WERI-Rb-1 (cell line): ENCODE results near the gene ART3.

ENCODE experiments used
- DNase-seq: peaks from one replicate; pipeline ENCODE4 v3.0.0-alpha.2; 2020
- H3K27ac ChIP-seq: fragments of 250-450 bp; sonication (Bioruptor Pico); 2 replicates; pipeline ENCODE4 v1.5.1; 2020; ENCODE audit warnings: mild to moderate bottlenecking, moderate library complexity
- H3K27me3 ChIP-seq: fragments of 250-450 bp; sonication (Bioruptor Pico); 2 replicates; pipeline ENCODE4 v1.5.1; 2021; ENCODE audit warnings: mild to moderate bottlenecking, low read depth, moderate library complexity; ENCODE audit not compliant: insufficient read depth, severe bottlenecking
- H3K36me3 ChIP-seq: fragments of 250-450 bp; sonication (Bioruptor Pico); 2 replicates; pipeline ENCODE4 v1.5.1; 2020; ENCODE audit warnings: mild to moderate bottlenecking, moderate library complexity
- H3K4me3 ChIP-seq: 2 replicates; pipeline ENCODE4 v1.5.1; 2011; ENCODE audit warnings: low read depth, mild to moderate bottlenecking, control low read depth, low read length
- H3K9me3 ChIP-seq: fragments of 250-450 bp; sonication (Bioruptor Pico); 2 replicates; pipeline ENCODE4 v1.5.1; 2021; ENCODE audit warnings: mild to moderate bottlenecking, moderate library complexity; ENCODE audit not compliant: severe bottlenecking
- TF ChIP-seq, protein P1 (sequence below): IDR thresholded peaks from 2 replicates; pipeline ENCODE4 v1.5.1; 2011; ENCODE audit warnings: low read depth, mild to moderate bottlenecking, control low read depth, inconsistent platforms, low read length

Gene ART3, protein sequence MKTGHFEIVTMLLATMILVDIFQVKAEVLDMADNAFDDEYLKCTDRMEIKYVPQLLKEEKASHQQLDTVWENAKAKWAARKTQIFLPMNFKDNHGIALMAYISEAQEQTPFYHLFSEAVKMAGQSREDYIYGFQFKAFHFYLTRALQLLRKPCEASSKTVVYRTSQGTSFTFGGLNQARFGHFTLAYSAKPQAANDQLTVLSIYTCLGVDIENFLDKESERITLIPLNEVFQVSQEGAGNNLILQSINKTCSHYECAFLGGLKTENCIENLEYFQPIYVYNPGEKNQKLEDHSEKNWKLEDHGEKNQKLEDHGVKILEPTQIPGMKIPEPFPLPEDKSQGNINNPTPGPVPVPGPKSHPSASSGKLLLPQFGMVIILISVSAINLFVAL

GRCh38 chr4:76074468-76074867 lies at the start of gene ART3:
TSS of gene ART3 (plus strand) at chr4:76074709. CDS start at chr4:76075890, 1,181 bp downstream.
- H3K27ac ChIP-seq: no peak within 1 kb of the TSS
- H3K27me3 ChIP-seq: no peaks in the 10 kb centered on the region
- DNase-seq: no peak
- H3K36me3 ChIP-seq: no peaks in the 10 kb centered on the region
- H3K9me3 ChIP-seq: no peaks in the 10 kb centered on the region
- TF ChIP-seq, protein P1, sequence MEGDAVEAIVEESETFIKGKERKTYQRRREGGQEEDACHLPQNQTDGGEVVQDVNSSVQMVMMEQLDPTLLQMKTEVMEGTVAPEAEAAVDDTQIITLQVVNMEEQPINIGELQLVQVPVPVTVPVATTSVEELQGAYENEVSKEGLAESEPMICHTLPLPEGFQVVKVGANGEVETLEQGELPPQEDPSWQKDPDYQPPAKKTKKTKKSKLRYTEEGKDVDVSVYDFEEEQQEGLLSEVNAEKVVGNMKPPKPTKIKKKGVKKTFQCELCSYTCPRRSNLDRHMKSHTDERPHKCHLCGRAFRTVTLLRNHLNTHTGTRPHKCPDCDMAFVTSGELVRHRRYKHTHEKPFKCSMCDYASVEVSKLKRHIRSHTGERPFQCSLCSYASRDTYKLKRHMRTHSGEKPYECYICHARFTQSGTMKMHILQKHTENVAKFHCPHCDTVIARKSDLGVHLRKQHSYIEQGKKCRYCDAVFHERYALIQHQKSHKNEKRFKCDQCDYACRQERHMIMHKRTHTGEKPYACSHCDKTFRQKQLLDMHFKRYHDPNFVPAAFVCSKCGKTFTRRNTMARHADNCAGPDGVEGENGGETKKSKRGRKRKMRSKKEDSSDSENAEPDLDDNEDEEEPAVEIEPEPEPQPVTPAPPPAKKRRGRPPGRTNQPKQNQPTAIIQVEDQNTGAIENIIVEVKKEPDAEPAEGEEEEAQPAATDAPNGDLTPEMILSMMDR: no peak
- H3K4me3 ChIP-seq: no peak within 1 kb of the TSS

DNA sequence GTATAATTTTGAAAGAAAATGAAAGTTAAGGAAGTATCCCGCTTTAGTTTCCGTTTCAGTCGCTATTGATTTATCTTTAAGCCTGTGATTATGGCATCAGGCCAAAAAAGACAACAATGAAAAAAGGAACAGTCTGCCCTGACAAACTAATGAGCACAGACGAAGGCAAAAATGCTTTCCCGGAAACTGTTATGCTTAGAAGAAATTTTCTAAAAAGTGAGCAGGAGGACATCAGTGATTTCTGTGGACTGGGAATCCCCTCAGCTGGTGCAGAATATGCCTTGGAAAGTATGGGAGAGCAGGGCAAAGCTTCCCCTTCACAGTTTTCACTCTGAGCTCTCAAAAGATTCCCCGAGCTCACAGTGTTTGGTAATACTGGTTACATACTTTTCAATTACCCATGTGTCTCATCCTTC lies 46.2 kb upstream of the ART3 start:
- H3K27me3 ChIP-seq: peaks cover 3% of the 10 kb centered on the region
- no peak overlapping the region for H3K27ac ChIP-seq
- H3K36me3 ChIP-seq: no peaks in the 10 kb centered on the region
- no peak for DNase-seq
- H3K4me3 ChIP-seq: no peak overlapping the region
- no peaks in the 10 kb centered on the region for H3K9me3 ChIP-seq
- TF ChIP-seq, protein P1: no peak

DNA sequence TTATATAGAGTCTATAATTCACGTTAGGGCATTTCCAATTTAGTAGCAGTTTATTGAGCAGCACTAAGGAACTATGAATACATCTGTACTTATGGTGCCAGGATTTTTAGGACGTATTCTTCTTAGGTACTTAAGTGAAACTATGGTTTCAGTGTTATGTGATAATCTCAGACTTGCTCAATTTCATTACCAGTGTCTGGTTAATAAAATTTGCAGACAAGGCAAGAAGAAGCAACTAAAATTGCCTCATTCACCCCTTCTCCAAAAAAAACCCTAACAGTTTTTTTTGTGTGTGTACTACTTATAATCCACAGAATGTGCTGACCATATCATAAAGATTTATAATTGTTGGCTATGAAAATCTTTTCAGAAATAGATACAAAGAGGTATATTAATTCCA lies 45.2 kb upstream of the ART3 start:
- Histone ChIP-seq H3K9me3 (no peaks in the 10 kb centered on the region), H3K4me3 (no peak overlapping the region), H3K36me3 (no peaks in the 10 kb centered on the region), H3K27me3 (peaks cover 3% of the 10 kb centered on the region), H3K27ac (no peak overlapping the region)
- TF ChIP-seq, protein P1: no peak
- no peak for DNase-seq

DNA sequence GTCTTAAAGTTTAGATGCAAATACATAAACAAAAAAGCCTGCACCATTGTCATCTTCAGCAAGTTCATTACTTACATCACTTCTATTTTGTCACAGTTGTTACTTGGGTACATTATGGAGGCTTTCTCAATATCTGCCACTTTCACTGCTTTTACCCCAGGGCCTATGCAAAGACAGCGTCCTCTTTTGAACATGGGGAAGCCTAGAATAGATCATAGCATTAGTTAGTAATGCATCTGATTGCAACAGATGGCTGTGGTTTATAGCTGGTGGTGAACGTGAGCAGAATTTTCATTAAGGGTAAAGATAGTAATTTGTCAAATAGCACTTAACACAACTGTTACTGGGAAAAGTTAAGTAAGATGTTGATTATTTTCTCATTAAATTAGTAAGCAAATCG lies 39.4 kb upstream of the ART3 start:
- Histone ChIP-seq H3K36me3 (no peaks in the 10 kb centered on the region), H3K27me3 (no peaks in the 10 kb centered on the region), H3K9me3 (no peaks in the 10 kb centered on the region), H3K4me3 (no peak overlapping the region), H3K27ac (no peak overlapping the region)
- TF ChIP-seq, protein P1: no peak
- DNase-seq: peak; percentile 37

GRCh38 chr4:76035799-76036380 lies 38.6 kb upstream of the ART3 start, which contains the start of gene CXCL11:
TSS of gene CXCL11 (minus strand) at chr4:76036070. CDS start at chr4:76035987, 83 bp downstream.
- Histone ChIP-seq H3K36me3 (no peaks in the 10 kb centered on the region), H3K27me3 (no peaks in the 10 kb centered on the region), H3K4me3 (no peak within 1 kb of the TSS), H3K9me3 (no peaks in the 10 kb centered on the region), H3K27ac (no peak within 1 kb of the TSS)
- no peak for DNase-seq
- TF ChIP-seq, protein P1: no peak
